Skeletal muscle tissue (tissue), 4 donors: Measurements from ENCODE around the gene KIAA1586. TPM values are rescaled to one million over a fixed set of nuclear protein-coding genes. Genes with fewer than 3 reads are reported as not detected.
"Not testable (repeated sequence)": the region's sequence is repeated elsewhere in the genome, so short reads cannot be mapped to it uniquely, and the experiment has no call there.

Source experiments
- H3K27ac ChIP-seq: one replicate; pipeline ENCODE4 v1.7.0; 2013; ENCODE audit warnings: mild to moderate bottlenecking, low read depth, low read length, inconsistent platforms
- H3K27me3 ChIP-seq, 3 donors: one replicate each; pipeline ENCODE4 v1.7.0; 2013; ENCODE audit warnings: low read length in 3 of 3; ENCODE audit not compliant: control insufficient read depth in 3 of 3, insufficient read depth in 3 of 3
- H3K36me3 ChIP-seq, 3 donors: one replicate each; pipeline ENCODE4 v1.7.0; 2013; ENCODE audit warnings: low read length in 3 of 3; ENCODE audit not compliant: control insufficient read depth in 3 of 3, insufficient read depth in 3 of 3
- H3K4me1 ChIP-seq, 3 donors: one replicate each; pipeline ENCODE4 v1.7.0; 2013; ENCODE audit warnings: low read length in 3 of 3, mild to moderate bottlenecking in 3 of 3; ENCODE audit not compliant: control insufficient read depth in 3 of 3, insufficient read depth in 3 of 3
- H3K4me3 ChIP-seq, 3 donors: one replicate each; pipeline ENCODE4 v1.7.0; 2013; ENCODE audit warnings: low read length in 3 of 3
- H3K9ac ChIP-seq, 3 donors: one replicate each; pipeline ENCODE4 v1.7.0; 2013; ENCODE audit warnings: low read length in 3 of 3, mild to moderate bottlenecking in 3 of 3, moderate library complexity in 2 of 3, low read depth in 1 of 3
- H3K9me3 ChIP-seq, 3 donors: one replicate each; pipeline ENCODE4 v1.7.0; 2013; ENCODE audit warnings: low read length in 3 of 3; ENCODE audit not compliant: control insufficient read depth in 3 of 3
- total RNA-seq: library from RNA; depleted of rRNA; stranded (reverse); fragments of >200 nt; gene quantifications from one replicate; pipeline ENCODE4 v1.2.3, GENCODE V29; 2014
- donor health status: Osteomylitis.

The KIAA1586 gene, protein sequence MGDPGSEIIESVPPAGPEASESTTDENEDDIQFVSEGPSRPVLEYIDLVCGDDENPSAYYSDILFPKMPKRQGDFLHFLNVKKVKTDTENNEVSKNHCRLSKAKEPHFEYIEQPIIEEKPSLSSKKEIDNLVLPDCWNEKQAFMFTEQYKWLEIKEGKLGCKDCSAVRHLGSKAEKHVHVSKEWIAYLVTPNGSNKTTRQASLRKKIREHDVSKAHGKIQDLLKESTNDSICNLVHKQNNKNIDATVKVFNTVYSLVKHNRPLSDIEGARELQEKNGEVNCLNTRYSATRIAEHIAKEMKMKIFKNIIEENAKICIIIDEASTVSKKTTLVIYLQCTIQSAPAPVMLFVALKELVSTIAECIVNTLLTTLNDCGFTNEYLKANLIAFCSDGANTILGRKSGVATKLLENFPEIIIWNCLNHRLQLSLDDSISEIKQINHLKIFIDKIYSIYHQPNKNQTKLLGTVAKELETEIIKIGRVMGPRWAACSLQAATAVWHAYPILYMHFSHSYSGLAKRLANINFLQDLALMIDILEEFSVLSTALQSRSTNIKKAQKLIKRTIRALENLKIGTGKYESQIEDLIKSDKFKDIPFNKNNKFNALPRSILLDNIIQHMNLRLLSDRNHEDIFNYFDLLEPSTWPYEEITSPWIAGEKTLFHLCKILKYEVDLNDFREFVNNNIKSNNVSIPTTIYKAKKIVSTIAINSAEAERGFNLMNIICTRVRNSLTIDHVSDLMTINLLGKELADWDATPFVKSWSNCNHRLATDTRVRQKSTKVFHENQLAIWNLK
- 15.7 TPM for total RNA-seq

- Histone ChIP-seq H3K9ac (peak within 1 kb of the TSS; percentile 61 to 73 (median 70)), H3K4me3 (peak within 1 kb of the TSS; percentile 72 to 78 (median 77)), H3K27ac (peak within 1 kb of the TSS; percentile 40)
- H3K36me3 ChIP-seq, H3K9me3 ChIP-seq, H3K27me3 ChIP-seq, H3K4me1 ChIP-seq: not testable (repeated sequence)
These were observed at the start of gene KIAA1586 for GRCh38 chr6:57046332-57047256. Gene KIAA1586, plus strand, starts transcription at chr6:57046693. Its CDS starts 63 bp downstream, at chr6:57046756.

- Histone ChIP-seq H3K36me3 (no peaks in the 10 kb centered on the region), H3K27ac (no peak overlapping the region), H3K4me1 (no peaks in the 10 kb centered on the region), H3K9me3 (peaks cover 0 to 3% (median 0%) of the 10 kb centered on the region in 3 donors), H3K27me3 (no peaks in the 10 kb centered on the region), H3K9ac (no peak overlapping the region), H3K4me3 (no peak overlapping the region)
These were observed 47.4 kb upstream of the KIAA1586 start for GRCh38 chr6:56999049-56999448.

DNA sequence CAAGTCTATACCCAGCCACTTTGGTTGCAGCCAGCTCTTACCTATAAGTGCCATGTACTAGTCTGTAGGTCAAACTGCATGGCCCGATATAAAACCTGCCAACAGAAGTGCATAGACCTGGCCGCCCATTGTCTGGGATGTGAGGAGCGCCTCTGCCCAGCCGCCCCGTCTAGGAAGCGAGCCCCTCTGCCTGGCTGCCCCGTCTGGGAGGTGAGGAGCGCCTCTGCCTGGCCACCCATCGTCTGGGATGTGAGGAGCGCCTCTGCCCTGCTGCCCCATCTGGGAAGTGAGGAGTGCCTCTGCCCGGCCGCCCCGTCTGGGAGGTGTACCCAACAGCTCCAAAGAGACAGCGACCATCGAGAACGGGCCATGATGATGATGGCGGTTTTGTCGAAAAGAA lies 46.7 kb upstream of the KIAA1586 start:
- not testable (repeated sequence) for H3K27me3 ChIP-seq, H3K9ac ChIP-seq, H3K4me1 ChIP-seq, H3K36me3 ChIP-seq, H3K27ac ChIP-seq, H3K4me3 ChIP-seq, H3K9me3 ChIP-seq

DNA sequence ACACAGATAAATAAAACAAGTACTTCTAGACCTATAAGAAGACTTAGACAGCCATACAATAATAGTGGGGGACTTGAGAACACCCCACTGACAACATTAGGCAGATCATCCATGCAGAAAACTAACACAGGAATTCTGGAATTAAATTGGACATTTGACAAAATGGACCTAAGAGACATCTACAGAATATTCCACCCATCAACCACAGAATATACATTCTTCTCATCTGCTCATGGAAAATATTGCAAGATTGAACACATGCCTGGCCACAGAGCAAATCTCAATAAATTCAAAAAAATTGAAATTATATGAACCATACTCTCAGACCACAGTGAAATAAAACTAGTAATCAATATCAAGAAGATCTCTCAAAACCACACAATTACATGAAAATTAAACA lies 44.3 kb upstream of the KIAA1586 start:
- no peak overlapping the region for H3K4me3 ChIP-seq
- H3K9ac ChIP-seq = no peak overlapping the region
- H3K4me1 ChIP-seq = no peaks in the 10 kb centered on the region
- no peaks in the 10 kb centered on the region for H3K27me3 ChIP-seq
- H3K36me3 ChIP-seq = no peaks in the 10 kb centered on the region
- no peak overlapping the region for H3K27ac ChIP-seq
- H3K9me3 ChIP-seq = peaks cover 0 to 3% (median 0%) of the 10 kb centered on the region in 3 donors

DNA sequence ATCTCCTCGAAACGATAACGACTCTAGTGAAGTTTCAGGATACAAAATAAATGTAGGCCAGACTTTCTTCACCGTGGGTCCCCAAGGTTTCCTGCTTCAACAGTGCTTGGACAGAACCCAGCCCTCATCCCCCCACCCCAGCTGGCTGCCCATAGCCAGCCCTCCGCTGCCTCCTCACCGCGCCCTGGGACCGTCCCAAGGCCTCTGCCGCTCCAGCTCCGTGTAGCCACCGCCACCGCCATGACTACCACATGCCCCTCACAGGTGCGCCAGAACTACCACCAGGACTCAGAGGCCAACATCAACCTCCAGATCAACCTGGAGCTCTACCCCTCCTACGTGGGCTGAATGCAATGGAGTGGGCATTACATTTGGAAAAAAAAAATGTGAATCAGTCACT lies 42.2 kb upstream of the KIAA1586 start:
- Histone ChIP-seq H3K27me3 (no peaks in the 10 kb centered on the region), H3K4me3 (no peak overlapping the region), H3K9me3 (peaks cover 0 to 2% (median 0%) of the 10 kb centered on the region in 3 donors), H3K27ac (no peak overlapping the region), H3K4me1 (no peaks in the 10 kb centered on the region), H3K9ac (no peak overlapping the region), H3K36me3 (no peaks in the 10 kb centered on the region)

DNA sequence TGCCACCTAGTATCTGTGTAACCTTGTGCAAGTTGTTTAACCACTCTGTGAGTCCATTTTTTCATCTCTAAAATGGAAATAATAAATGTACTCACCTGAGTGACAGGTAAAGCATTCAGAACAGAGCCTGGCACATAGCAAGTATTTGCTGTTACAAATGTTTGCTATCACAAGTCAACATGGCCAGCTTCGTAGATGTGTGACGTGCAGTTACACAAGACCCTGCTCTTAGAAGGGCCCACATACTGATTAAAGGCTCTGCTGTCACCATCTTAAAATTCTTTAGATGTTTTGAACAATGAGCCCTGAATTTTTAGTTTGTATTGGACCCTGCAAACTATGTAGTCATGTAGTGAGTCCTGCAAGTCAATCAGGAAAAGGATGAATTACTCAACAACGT lies 40.4 kb upstream of the KIAA1586 start:
- Histone ChIP-seq H3K9me3 (no peaks in the 10 kb centered on the region), H3K4me1 (no peaks in the 10 kb centered on the region), H3K27ac (no peak overlapping the region), H3K36me3 (no peaks in the 10 kb centered on the region), H3K4me3 (no peak overlapping the region), H3K27me3 (no peaks in the 10 kb centered on the region), H3K9ac (no peak overlapping the region)

GRCh38 chr6:57008069-57008468 lies 38.4 kb upstream of the KIAA1586 start:
- H3K4me3 ChIP-seq, H3K9ac ChIP-seq, H3K36me3 ChIP-seq, H3K27ac ChIP-seq, H3K9me3 ChIP-seq, H3K27me3 ChIP-seq, H3K4me1 ChIP-seq: not testable (repeated sequence)

- H3K36me3 ChIP-seq = no peaks in the 10 kb centered on the region
- H3K9me3 ChIP-seq = no peaks in the 10 kb centered on the region
- H3K9ac ChIP-seq = no peak overlapping the region
- no peaks in the 10 kb centered on the region for H3K27me3 ChIP-seq
- H3K4me3 ChIP-seq = no peak overlapping the region
- no peaks in the 10 kb centered on the region for H3K4me1 ChIP-seq
- no peak overlapping the region for H3K27ac ChIP-seq
These were observed 33.0 kb upstream of the KIAA1586 start for GRCh38 chr6:57013521-57013926.

- Histone ChIP-seq H3K9ac (no peak overlapping the region), H3K4me3 (no peak overlapping the region), H3K36me3 (no peaks in the 10 kb centered on the region)
These were observed 29.4 kb upstream of the KIAA1586 start for GRCh38 chr6:57017069-57017468.

More at GRCh38 chr6:57017069-57017468, 29.4 kb upstream of the KIAA1586 start:
- Histone ChIP-seq H3K27me3 (no peaks in the 10 kb centered on the region), H3K9me3 (no peaks in the 10 kb centered on the region), H3K27ac (no peak overlapping the region), H3K4me1 (no peaks in the 10 kb centered on the region)
